GM12874 (cell line): ENCODE measurements around the gene KRT39.

Experiments used
- TF ChIP-seq, protein P1 (sequence below): IDR thresholded peaks from 2 replicates; pipeline ENCODE4 v1.5.1; 2011; ENCODE audit warnings: low read depth, mild to moderate bottlenecking, control low read depth, low read length, moderate library complexity; ENCODE audit not compliant: insufficient read depth

The KRT39 gene

GRCh38 chr17:40953881-40954280 is 12.9 kb downstream of the KRT39 start:
- TF ChIP-seq, protein P1, sequence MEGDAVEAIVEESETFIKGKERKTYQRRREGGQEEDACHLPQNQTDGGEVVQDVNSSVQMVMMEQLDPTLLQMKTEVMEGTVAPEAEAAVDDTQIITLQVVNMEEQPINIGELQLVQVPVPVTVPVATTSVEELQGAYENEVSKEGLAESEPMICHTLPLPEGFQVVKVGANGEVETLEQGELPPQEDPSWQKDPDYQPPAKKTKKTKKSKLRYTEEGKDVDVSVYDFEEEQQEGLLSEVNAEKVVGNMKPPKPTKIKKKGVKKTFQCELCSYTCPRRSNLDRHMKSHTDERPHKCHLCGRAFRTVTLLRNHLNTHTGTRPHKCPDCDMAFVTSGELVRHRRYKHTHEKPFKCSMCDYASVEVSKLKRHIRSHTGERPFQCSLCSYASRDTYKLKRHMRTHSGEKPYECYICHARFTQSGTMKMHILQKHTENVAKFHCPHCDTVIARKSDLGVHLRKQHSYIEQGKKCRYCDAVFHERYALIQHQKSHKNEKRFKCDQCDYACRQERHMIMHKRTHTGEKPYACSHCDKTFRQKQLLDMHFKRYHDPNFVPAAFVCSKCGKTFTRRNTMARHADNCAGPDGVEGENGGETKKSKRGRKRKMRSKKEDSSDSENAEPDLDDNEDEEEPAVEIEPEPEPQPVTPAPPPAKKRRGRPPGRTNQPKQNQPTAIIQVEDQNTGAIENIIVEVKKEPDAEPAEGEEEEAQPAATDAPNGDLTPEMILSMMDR, result no peak

DNA sequence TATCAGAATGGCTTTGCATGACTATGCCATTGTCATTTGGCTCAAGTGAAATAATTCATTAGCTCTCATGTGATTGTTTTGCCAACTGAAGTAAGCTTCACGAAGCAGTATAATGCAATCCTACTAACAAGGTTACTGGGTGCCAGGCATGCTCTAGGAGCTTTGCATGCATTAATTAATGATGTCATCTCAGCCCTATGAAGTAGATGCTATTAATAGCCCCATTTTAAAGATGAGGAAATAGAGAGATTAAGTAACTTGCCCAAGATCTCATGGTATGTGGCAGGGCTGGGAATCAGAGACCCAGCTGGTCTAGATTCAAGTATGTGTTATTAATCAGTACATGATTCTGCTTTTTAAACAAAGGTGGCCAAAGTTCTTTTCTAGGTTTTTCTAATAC is 14.1 kb downstream of the KRT39 start:
- TF ChIP-seq, protein P1, result no peak

- TF ChIP-seq, protein P1, result no peak
These were observed 14.6 kb downstream of the KRT39 start for GRCh38 chr17:40952154-40952553.

- TF ChIP-seq, protein P1, result no peak
These were observed 15.6 kb downstream of the KRT39 start for GRCh38 chr17:40951011-40951622.

DNA sequence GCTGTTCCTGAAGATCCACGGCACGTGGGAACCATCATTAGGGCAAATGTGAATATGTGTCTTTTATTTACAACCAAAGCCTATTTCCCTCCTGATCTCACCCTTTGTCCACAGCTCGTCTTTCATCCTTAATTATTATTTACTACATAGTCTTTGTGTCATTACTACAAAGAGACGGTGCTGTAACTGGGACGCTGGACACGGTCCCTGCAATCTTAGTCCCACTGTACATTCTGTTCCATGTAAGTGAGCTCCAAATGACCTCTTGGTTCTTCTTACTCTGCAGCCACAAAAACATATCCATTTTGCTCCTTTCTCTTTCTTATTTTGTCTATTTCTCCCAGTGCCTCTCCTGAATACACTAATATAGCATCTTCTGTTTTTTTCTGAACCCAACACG is 16.6 kb downstream of the KRT39 start:
- TF ChIP-seq, protein P1, result no peak

GRCh38 chr17:40949418-40949817 is 17.3 kb downstream of the KRT39 start:
- TF ChIP-seq, protein P1, result no peak

DNA sequence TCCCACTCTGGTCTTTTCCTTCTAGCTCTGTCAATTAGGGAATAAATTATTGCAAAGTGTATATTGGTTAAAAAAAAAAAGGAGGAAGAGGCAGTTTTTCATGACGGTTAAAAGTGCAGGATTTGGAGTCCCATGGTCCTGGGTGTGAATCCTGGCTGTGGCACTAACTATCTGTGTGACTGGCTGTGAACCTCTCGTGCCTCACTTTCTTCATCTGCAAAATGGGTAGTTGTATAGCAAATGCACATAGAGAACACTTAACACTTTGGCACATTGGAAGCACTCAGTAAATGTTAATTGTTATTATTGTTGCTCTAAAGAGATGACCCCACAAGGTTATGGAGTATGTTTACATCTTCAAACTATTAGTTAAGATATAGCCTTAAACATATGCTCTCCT is 18.8 kb downstream of the KRT39 start:
- TF ChIP-seq, protein P1, result no peak

GRCh38 chr17:40945414-40945813 is 21.3 kb downstream of the KRT39 start:
- TF ChIP-seq, protein P1, result no peak
